ENCODE results near the gene FAM83C. TPM values are rescaled to one million over a fixed set of nuclear protein-coding genes. Genes with fewer than 3 reads are reported as not detected.

The FAM83C gene
- total RNA-seq = not detected

- intact Hi-C loops (cut with DNase I; ENCODE audit: low total_unique reads) = no loop called here
- DNase-seq = no peak
- H3K4me1 ChIP-seq = no peaks in the 10 kb centered on the region
- no peak within 1 kb of the TSS for H3K4me3 ChIP-seq
- TF ChIP-seq POLR2A (IDR thresholded peaks at IDR 0.05) = no peak
- no peak for TF ChIP-seq CTCF (IDR thresholded peaks at IDR 0.05)
- H3K27me3 ChIP-seq = no peaks in the 10 kb centered on the region
- H3K27ac ChIP-seq = no peak within 1 kb of the TSS
- H3K36me3 ChIP-seq = no peaks in the 10 kb centered on the region
- H3K9me3 ChIP-seq = no peaks in the 10 kb centered on the region
These were observed at the start of gene FAM83C for GRCh38 chr20:35291654-35292503. Gene FAM83C, minus strand, starts transcription at chr20:35292425. Its CDS starts 121 bp downstream, at chr20:35292304.

- no peak overlapping the region for H3K4me3 ChIP-seq
- H3K27me3 ChIP-seq = no peaks in the 10 kb centered on the region
- intact Hi-C loops (cut with DNase I; ENCODE audit: low total_unique reads) = no loop called here
- H3K36me3 ChIP-seq = no peaks in the 10 kb centered on the region
- TF ChIP-seq POLR2A (IDR thresholded peaks at IDR 0.05) (no peak), CTCF (IDR thresholded peaks at IDR 0.05) (no peak)
- H3K4me1 ChIP-seq = no peaks in the 10 kb centered on the region
- peak overlapping the region in 1 of 2 donors; percentile 4 for H3K27ac ChIP-seq
- no peaks in the 10 kb centered on the region for H3K9me3 ChIP-seq
- no peak for DNase-seq
These were observed 49.3 kb upstream of the FAM83C start for GRCh38 chr20:35341366-35342028.

- no peak for DNase-seq
- Histone ChIP-seq H3K36me3 (no peaks in the 10 kb centered on the region), H3K27me3 (no peaks in the 10 kb centered on the region), H3K9me3 (no peaks in the 10 kb centered on the region), H3K4me3 (no peak overlapping the region), H3K27ac (peak overlapping the region in 1 of 2 donors; percentile 7), H3K4me1 (no peaks in the 10 kb centered on the region)
- intact Hi-C loops (cut with DNase I; ENCODE audit: low total_unique reads) = no loop called here
- TF ChIP-seq CTCF (IDR thresholded peaks at IDR 0.05) (no peak), POLR2A (IDR thresholded peaks at IDR 0.05) (no peak)
These were observed 48.2 kb upstream of the FAM83C start for GRCh38 chr20:35340436-35340835.

- Histone ChIP-seq H3K27me3 (no peaks in the 10 kb centered on the region), H3K36me3 (no peaks in the 10 kb centered on the region), H3K4me3 (no peak overlapping the region), H3K9me3 (no peaks in the 10 kb centered on the region), H3K4me1 (no peaks in the 10 kb centered on the region), H3K27ac (peak overlapping the region in 1 of 2 donors; percentile 30)
- no peak for DNase-seq
- no peak for TF ChIP-seq CTCF (IDR thresholded peaks at IDR 0.05)
- no peak for TF ChIP-seq POLR2A (IDR thresholded peaks at IDR 0.05)
- intact Hi-C loops (cut with DNase I; ENCODE audit: low total_unique reads) = no loop called here
These were observed 47.4 kb upstream of the FAM83C start for GRCh38 chr20:35339636-35340035.

- Histone ChIP-seq H3K36me3 (no peaks in the 10 kb centered on the region), H3K9me3 (no peaks in the 10 kb centered on the region), H3K4me1 (no peaks in the 10 kb centered on the region), H3K4me3 (no peak overlapping the region), H3K27me3 (no peaks in the 10 kb centered on the region), H3K27ac (peak overlapping the region in 1 of 2 donors; percentile 30)
- DNase-seq = no peak
- TF ChIP-seq CTCF (IDR thresholded peaks at IDR 0.05) (no peak), POLR2A (IDR thresholded peaks at IDR 0.05) (no peak)
- intact Hi-C loops (cut with DNase I; ENCODE audit: low total_unique reads) = no loop called here
These were observed 46.8 kb upstream of the FAM83C start for GRCh38 chr20:35339007-35339406.

All from uterus (tissue), 4 donors.